Hepatocyte (in vitro differentiated cells): ENCODE results near the gene CDK2AP2. TPM values are rescaled to one million over a fixed set of nuclear protein-coding genes. Genes with fewer than 3 reads are reported as not detected.

Source experiments
- DNase-seq: peaks from one replicate; pipeline ENCODE4 v3.0.0-alpha.2; 2016; ENCODE audit warnings: low spot score
- H2AFZ ChIP-seq: fragments of 200-600 bp; sonication (generic); 2 replicates; pipeline ENCODE4 v1.6.0; 2016; ENCODE audit warnings: antibody characterized with exemption, mild to moderate bottlenecking
- H3K27ac ChIP-seq: fragments of 200-600 bp; sonication (generic); 2 replicates; pipeline ENCODE4 v1.5.1; 2016; ENCODE audit warnings: mild to moderate bottlenecking
- H3K27me3 ChIP-seq: fragments of 200-600 bp; sonication (generic); 2 replicates; pipeline ENCODE4 v1.6.1; 2016
- H3K36me3 ChIP-seq: fragments of 200-600 bp; sonication (generic); replicated peaks from 2 replicates; pipeline ENCODE4 v1.5.1; 2016; ENCODE audit warnings: low read depth; ENCODE audit not compliant: insufficient read depth
- H3K4me1 ChIP-seq: fragments of 200-600 bp; sonication (generic); 2 replicates; pipeline ENCODE4 v1.5.1; 2016; ENCODE audit warnings: mild to moderate bottlenecking, moderate library complexity; ENCODE audit not compliant: insufficient read depth
- H3K4me2 ChIP-seq: fragments of 200-600 bp; sonication (generic); 2 replicates; pipeline ENCODE4 v1.6.0; 2016
- H3K4me3 ChIP-seq: fragments of 200-600 bp; sonication (generic); 2 replicates; pipeline ENCODE4 v1.5.1; 2016; ENCODE audit warnings: mild to moderate bottlenecking
- H3K79me2 ChIP-seq: fragments of 200-600 bp; sonication (generic); 2 replicates; pipeline ENCODE4 v1.6.0; 2017; ENCODE audit warnings: mild to moderate bottlenecking
- H3K9me2 ChIP-seq: fragments of 200-600 bp; sonication (generic); replicated peaks from 2 replicates; pipeline ENCODE4 v1.6.0; 2017; ENCODE audit warnings: mild to moderate bottlenecking; ENCODE audit not compliant: insufficient read depth
- H3K9me3 ChIP-seq: fragments of 200-600 bp; sonication (generic); 2 replicates; pipeline ENCODE4 v1.5.1; 2016; ENCODE audit warnings: low read depth, mild to moderate bottlenecking
- H4K20me1 ChIP-seq: fragments of 200-600 bp; sonication (generic); 2 replicates; pipeline ENCODE4 v1.6.0; 2016; ENCODE audit warnings: mild to moderate bottlenecking; ENCODE audit not compliant: insufficient read depth, poor library complexity, severe bottlenecking
- CTCF ChIP-seq: fragments of 200-600 bp; sonication (generic); IDR thresholded peaks from 2 replicates; pipeline ENCODE4 v1.5.1; 2016; ENCODE audit warnings: antibody characterized with exemption, mild to moderate bottlenecking; ENCODE audit not compliant: poor library complexity
- EZH2 ChIP-seq: fragments of 200-600 bp; sonication (generic); IDR thresholded peaks from 2 replicates; pipeline ENCODE4 v1.6.1; 2016; ENCODE audit warnings: antibody characterized with exemption, mild to moderate bottlenecking, borderline replicate concordance
- EZH2phosphoT487 ChIP-seq: fragments of 200-600 bp; sonication (generic); IDR thresholded peaks from one replicate; pipeline ENCODE4 v1.6.1; 2018; ENCODE audit warnings: antibody characterized with exemption, mild to moderate bottlenecking, low read depth, moderate library complexity; ENCODE audit not compliant: unreplicated experiment, severe bottlenecking
- WGBS: methylation state at CpG from one replicate; pipeline ENCODE4 v1.1.6; 2016; ENCODE audit warnings: low lambda C conversion rate; ENCODE audit errors: missing lambda C conversion rate; 5-methylcytosine and 5-hydroxymethylcytosine counted together
- polyA plus RNA-seq: library from polyadenylated mRNA; unstranded; fragments of >200 nt; fragmentation: Nextera tagmentation; extraction: Ambion mirVana; gene quantifications from 2 replicates; pipeline ENCODE4 v1.2.1, GENCODE V29; 2016
- total RNA-seq: library from RNA; depleted of rRNA; stranded (reverse); fragments of >200 nt; gene quantifications from 2 replicates; pipeline ENCODE4 v1.2.3, GENCODE V29; 2014

CDK2AP2 gene
- total and polyA plus RNA-seq, 2 experiments from 2014 or later: 47.3 to 177 TPM

- H3K4me1 ChIP-seq: peaks cover 22% of the 10 kb centered on the region
- H3K36me3 ChIP-seq: no peaks in the 10 kb centered on the region
- no peaks in the 10 kb centered on the region for H3K9me3 ChIP-seq
- WGBS: 2% methylated on average over 42 of the region's 101 CpGs
- H3K4me3 ChIP-seq: peak overlapping the region; percentile 76
- peak; percentile 71 for DNase-seq
- peak overlapping the region; percentile 98 for H3K27ac ChIP-seq
- TF ChIP-seq CTCF (no peak), EZH2phosphoT487 (no peak), EZH2 (no peak)
- H3K79me2 ChIP-seq: peaks cover 22% of the 10 kb centered on the region
- H3K4me2 ChIP-seq: peak overlapping the region; percentile 97
- H3K9me2 ChIP-seq: no peaks in the 10 kb centered on the region
- peaks cover 9% of the 10 kb centered on the region for H4K20me1 ChIP-seq
- H3K27me3 ChIP-seq: no peaks in the 10 kb centered on the region
- H2AFZ ChIP-seq: peak overlapping the region; percentile 37
These were observed 3.7 kb downstream of the CDK2AP2 start for GRCh38 chr11:67504005-67504949.

- H3K79me2 ChIP-seq: peaks cover 22% of the 10 kb centered on the region
- H3K4me3 ChIP-seq: peak overlapping the region; percentile 76
- peak overlapping the region; percentile 97 for H3K4me2 ChIP-seq
- no peak overlapping the region for H3K27ac ChIP-seq
- no peaks in the 10 kb centered on the region for H3K27me3 ChIP-seq
- WGBS: 81% methylated on average over 19 of the region's 19 CpGs
- H3K4me1 ChIP-seq: peaks cover 18% of the 10 kb centered on the region
- DNase-seq: no peak
- H3K9me3 ChIP-seq: no peaks in the 10 kb centered on the region
- no peaks in the 10 kb centered on the region for H3K36me3 ChIP-seq
- H3K9me2 ChIP-seq: no peaks in the 10 kb centered on the region
- no peak for TF ChIP-seq EZH2
- no peak for TF ChIP-seq CTCF
- no peak for TF ChIP-seq EZH2phosphoT487
- peaks cover 9% of the 10 kb centered on the region for H4K20me1 ChIP-seq
- no peak overlapping the region for H2AFZ ChIP-seq
These were observed 4.6 kb downstream of the CDK2AP2 start for GRCh38 chr11:67503119-67504004.

DNA sequence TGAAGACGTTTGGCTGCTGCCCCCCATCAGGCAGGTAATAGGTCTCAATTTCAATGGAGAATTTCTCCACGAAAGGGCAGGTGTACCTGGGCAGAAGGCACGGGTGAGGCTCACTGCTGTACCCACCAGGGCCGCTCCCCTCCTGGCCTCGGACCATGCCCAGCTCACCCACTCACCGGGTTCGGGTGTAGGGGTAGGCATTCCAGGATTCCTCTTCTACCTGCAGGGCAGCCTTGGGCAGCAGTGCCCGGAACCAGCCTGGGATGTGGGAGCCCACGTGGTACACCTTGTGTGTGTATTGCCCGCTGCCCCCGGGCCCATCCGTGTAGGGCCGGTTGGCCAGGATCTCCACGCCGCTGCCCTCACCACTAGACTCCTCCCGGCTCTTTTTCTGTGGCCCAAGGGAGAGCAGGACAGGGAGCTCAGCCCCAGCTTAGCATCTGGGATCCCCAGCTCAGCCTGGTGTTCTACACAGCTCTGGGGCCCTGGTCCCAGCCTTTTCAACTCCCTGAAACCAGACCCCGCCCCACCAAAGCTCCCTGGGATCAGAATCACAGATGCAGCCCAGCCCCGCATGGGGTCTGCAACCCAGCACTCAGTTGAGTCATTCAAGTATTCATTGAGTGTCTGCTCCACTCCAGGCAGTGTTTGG lies 5.5 kb downstream of the CDK2AP2 start:
- H2AFZ ChIP-seq: no peak overlapping the region
- no peaks in the 10 kb centered on the region for H3K36me3 ChIP-seq
- H3K27me3 ChIP-seq: no peaks in the 10 kb centered on the region
- peaks cover 9% of the 10 kb centered on the region for H4K20me1 ChIP-seq
- H3K4me2 ChIP-seq: no peak overlapping the region
- WGBS: 93% methylated on average over 14 of the region's 18 CpGs
- TF ChIP-seq CTCF (no peak), EZH2phosphoT487 (no peak), EZH2 (no peak)
- H3K4me3 ChIP-seq: no peak overlapping the region
- no peak for DNase-seq
- H3K4me1 ChIP-seq: peaks cover 18% of the 10 kb centered on the region
- H3K27ac ChIP-seq: no peak overlapping the region
- H3K9me3 ChIP-seq: no peaks in the 10 kb centered on the region
- H3K9me2 ChIP-seq: no peaks in the 10 kb centered on the region
- peaks cover 22% of the 10 kb centered on the region for H3K79me2 ChIP-seq
